Tibial nerve (tissue), 4 donors: ENCODE measurements around the gene TUBB1.

Source experiments
- EP300 ChIP-seq, 2 donors: sonication (generic); formaldehyde crosslinking; IDR thresholded peaks; one replicate each; pipeline ENCODE4 v1.6.1; 2017; ENCODE audit warnings: antibody characterized with exemption in 2 of 2, mild to moderate bottlenecking in 1 of 2
- POLR2A ChIP-seq, 2 donors: fragments of 450-650 bp; IDR thresholded peaks; one replicate each; pipeline ENCODE4 v1.6.1; 2017; ENCODE audit warnings: antibody characterized with exemption in 2 of 2, mild to moderate bottlenecking in 2 of 2, moderate library complexity in 2 of 2
- TF ChIP-seq, protein P1 (sequence below), 5 experiments: fragments of 200-600 bp in 3 of 5; fragments of 450-650 bp in 2 of 5; sonication (generic) in 3 of 5; IDR thresholded peaks; one replicate each; pipeline ENCODE4 v1.5.1; 2016 to 2019; ENCODE audit warnings: antibody characterized with exemption in 5 of 5, mild to moderate bottlenecking in 3 of 5, moderate library complexity in 2 of 5

GRCh38 chr20:58978351-58979190 is 40.7 kb upstream of the TUBB1 start:
- TF ChIP-seq POLR2A (IDR thresholded peaks at IDR 0.05) (no peak), EP300 (IDR thresholded peaks at IDR 0.05) (no peak)
- TF ChIP-seq, protein P1, sequence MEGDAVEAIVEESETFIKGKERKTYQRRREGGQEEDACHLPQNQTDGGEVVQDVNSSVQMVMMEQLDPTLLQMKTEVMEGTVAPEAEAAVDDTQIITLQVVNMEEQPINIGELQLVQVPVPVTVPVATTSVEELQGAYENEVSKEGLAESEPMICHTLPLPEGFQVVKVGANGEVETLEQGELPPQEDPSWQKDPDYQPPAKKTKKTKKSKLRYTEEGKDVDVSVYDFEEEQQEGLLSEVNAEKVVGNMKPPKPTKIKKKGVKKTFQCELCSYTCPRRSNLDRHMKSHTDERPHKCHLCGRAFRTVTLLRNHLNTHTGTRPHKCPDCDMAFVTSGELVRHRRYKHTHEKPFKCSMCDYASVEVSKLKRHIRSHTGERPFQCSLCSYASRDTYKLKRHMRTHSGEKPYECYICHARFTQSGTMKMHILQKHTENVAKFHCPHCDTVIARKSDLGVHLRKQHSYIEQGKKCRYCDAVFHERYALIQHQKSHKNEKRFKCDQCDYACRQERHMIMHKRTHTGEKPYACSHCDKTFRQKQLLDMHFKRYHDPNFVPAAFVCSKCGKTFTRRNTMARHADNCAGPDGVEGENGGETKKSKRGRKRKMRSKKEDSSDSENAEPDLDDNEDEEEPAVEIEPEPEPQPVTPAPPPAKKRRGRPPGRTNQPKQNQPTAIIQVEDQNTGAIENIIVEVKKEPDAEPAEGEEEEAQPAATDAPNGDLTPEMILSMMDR (IDR thresholded peaks at IDR 0.05) = no peak
